Measurements from ENCODE around the gene PPP1R3C. TPM values are rescaled to one million over a fixed set of nuclear protein-coding genes. Genes with fewer than 3 reads are reported as not detected.

PPP1R3C gene
- total RNA-seq, 2 experiments from 2014 or later = not detected

- CTCF ChIA-PET (ENCODE audit: unreplicated experiment) = no interaction called here
- Histone ChIP-seq H3K9me3 (ENCODE audit: low read length) (no peaks in the 10 kb centered on the region), H3K27ac (ENCODE audit: low read depth, low read length, poor library complexity, severe bottlenecking) (no peak overlapping the region), H3K9me2 (ENCODE audit: insufficient read depth, low read length) (no peaks in the 10 kb centered on the region), H4K20me1 (ENCODE audit: insufficient read depth, low read length) (no peaks in the 10 kb centered on the region), H3K4me2 (ENCODE audit: low read length) (no peak overlapping the region), H3K4me1 (ENCODE audit: insufficient read depth, low read length, poor library complexity, severe bottlenecking) (no peaks in the 10 kb centered on the region), H3K36me3 (ENCODE audit: insufficient read depth, low read length) (no peaks in the 10 kb centered on the region), H3K4me3 (ENCODE audit: low read depth, low read length, poor library complexity, severe bottlenecking) (no peak overlapping the region), H2AFZ (ENCODE audit: low read length) (no peak overlapping the region), H3K79me2 (ENCODE audit: insufficient read depth, low read depth, low read length) (no peaks in the 10 kb centered on the region)
- no peak for DNase-seq (ENCODE audit: low spot score)
- intact Hi-C loops (cut with micrococcal nuclease; ENCODE audit: unreplicated experiment) = no loop called here
- POLR2A ChIA-PET = interaction anchor here (0.6 kb wide), 1 partner anchor 1382 kb away, joined by 3 read pairs; no protein-coding TSS in a partner anchor
- BruUV-seq (replicated peaks) = no TSS peak
- TF ChIP-seq EZH2phosphoT487 (IDR thresholded peaks at IDR 0.05; ENCODE audit: borderline replicate concordance, low read depth, low read length) (no peak), CTCF (conservative IDR thresholded peaks at IDR 0.05; ENCODE audit: low read length) (no peak)
Observed at GRCh38 chr10:91598211-91598977, 34.5 kb downstream of the PPP1R3C start.

- H3K9me2 ChIP-seq (ENCODE audit: insufficient read depth, low read length) = no peaks in the 10 kb centered on the region
- H3K4me2 ChIP-seq (ENCODE audit: low read length) = no peak overlapping the region
- H3K79me2 ChIP-seq (ENCODE audit: insufficient read depth, low read depth, low read length) = no peaks in the 10 kb centered on the region
- H3K36me3 ChIP-seq (ENCODE audit: insufficient read depth, low read length) = no peaks in the 10 kb centered on the region
- H2AFZ ChIP-seq (ENCODE audit: low read length) = no peak overlapping the region
- ChIA-PET CTCF (ENCODE audit: unreplicated experiment) (no interaction called here), POLR2A (no interaction called here)
- H3K4me1 ChIP-seq (ENCODE audit: insufficient read depth, low read length, poor library complexity, severe bottlenecking) = no peaks in the 10 kb centered on the region
- no peak overlapping the region for H3K4me3 ChIP-seq (ENCODE audit: low read depth, low read length, poor library complexity, severe bottlenecking)
- TF ChIP-seq CTCF (conservative IDR thresholded peaks at IDR 0.05; ENCODE audit: low read length) = no peak
- no peak for TF ChIP-seq EZH2phosphoT487 (IDR thresholded peaks at IDR 0.05; ENCODE audit: borderline replicate concordance, low read depth, low read length)
- no TSS peak for BruUV-seq (replicated peaks)
- H3K9me3 ChIP-seq (ENCODE audit: low read length) = no peaks in the 10 kb centered on the region
- intact Hi-C loops (cut with micrococcal nuclease; ENCODE audit: unreplicated experiment) = no loop called here
- DNase-seq (ENCODE audit: low spot score) = no peak
- H3K27ac ChIP-seq (ENCODE audit: low read depth, low read length, poor library complexity, severe bottlenecking) = no peak overlapping the region
- no peaks in the 10 kb centered on the region for H4K20me1 ChIP-seq (ENCODE audit: insufficient read depth, low read length)
Observed at GRCh38 chr10:91597197-91597881, 35.5 kb downstream of the PPP1R3C start.

- no peak for DNase-seq (ENCODE audit: low spot score)
- Histone ChIP-seq H3K36me3 (ENCODE audit: insufficient read depth, low read length) (no peaks in the 10 kb centered on the region), H3K4me3 (ENCODE audit: low read depth, low read length, poor library complexity, severe bottlenecking) (no peak overlapping the region), H3K9me2 (ENCODE audit: insufficient read depth, low read length) (no peaks in the 10 kb centered on the region), H3K4me1 (ENCODE audit: insufficient read depth, low read length, poor library complexity, severe bottlenecking) (no peaks in the 10 kb centered on the region), H4K20me1 (ENCODE audit: insufficient read depth, low read length) (no peaks in the 10 kb centered on the region), H3K9me3 (ENCODE audit: low read length) (no peaks in the 10 kb centered on the region), H3K4me2 (ENCODE audit: low read length) (no peak overlapping the region), H3K27ac (ENCODE audit: low read depth, low read length, poor library complexity, severe bottlenecking) (no peak overlapping the region), H2AFZ (ENCODE audit: low read length) (no peak overlapping the region), H3K79me2 (ENCODE audit: insufficient read depth, low read depth, low read length) (no peaks in the 10 kb centered on the region)
- CTCF ChIA-PET (ENCODE audit: unreplicated experiment) = no interaction called here
- POLR2A ChIA-PET = interaction anchor here (0.6 kb wide), 1 partner anchor 1320 kb away, joined by 4 read pairs; no protein-coding TSS in a partner anchor
- TF ChIP-seq CTCF (conservative IDR thresholded peaks at IDR 0.05; ENCODE audit: low read length) (no peak), EZH2phosphoT487 (IDR thresholded peaks at IDR 0.05; ENCODE audit: borderline replicate concordance, low read depth, low read length) (no peak)
- no TSS peak for BruUV-seq (replicated peaks)
- intact Hi-C loops (cut with micrococcal nuclease; ENCODE audit: unreplicated experiment) = no loop called here
Observed at GRCh38 chr10:91596825-91597196, 36.1 kb downstream of the PPP1R3C start.

All from OCI-LY7 (cell line).